H1 (cell line): ENCODE measurements around the gene C19orf67. TPM values are rescaled to one million over a fixed set of nuclear protein-coding genes. Genes with fewer than 3 reads are reported as not detected.

ENCODE experiments used
- CTCF ChIA-PET: fragments of 300-600 bp; sonication (Branson Sonifier 250); formaldehyde crosslinking; loops from one replicate; lab custom pipeline; 2021; ENCODE audit not compliant: partially characterized antibody; lab: Charles Lee
- POLR2A ChIA-PET: fragments of 300-600 bp; sonication (Branson Sonifier 250); formaldehyde crosslinking; loops from one replicate; lab custom pipeline; 2021; ENCODE audit warnings: inconsistent platforms; ENCODE audit not compliant: partially characterized antibody; lab: Charles Lee
- DNase-seq, 2 experiments: peaks; one replicate each; pipeline versions ENCODE4 v3.0.0 to v3.0.0-alpha.2; 2010 to 2022; ENCODE audit warnings: low spot score in 2 of 2, low read depth in 1 of 2, mixed read lengths in 1 of 2
- FAIRE-seq: peaks from 2 replicates; lab custom pipeline; 2011; peaks lifted over from hg19 to GRCh38; lab: Jason Lieb, UNC
- H2AFZ ChIP-seq: 2 replicates; pipeline ENCODE4 v1.8.1; 2012; ENCODE audit warnings: low read length, inconsistent platforms
- H2AK5ac ChIP-seq: 2 replicates; pipeline ENCODE4 v1.6.1; 2013; ENCODE audit warnings: low read depth, low read length
- H2BK120ac ChIP-seq: replicated peaks from 2 replicates; pipeline ENCODE3; 2013; ENCODE audit warnings: low read depth, low read length, inconsistent platforms
- H2BK12ac ChIP-seq: 2 replicates; pipeline ENCODE4 v1.6.1; 2013; ENCODE audit warnings: low read depth, low read length
- H2BK15ac ChIP-seq: 2 replicates; pipeline ENCODE4 v1.6.1; 2013; ENCODE audit warnings: low read length
- H2BK20ac ChIP-seq: 2 replicates; pipeline ENCODE4 v1.6.1; 2013; ENCODE audit warnings: low read length
- H2BK5ac ChIP-seq: 2 replicates; pipeline ENCODE4 v1.6.1; 2013; ENCODE audit warnings: low read depth, low read length
- H3K14ac ChIP-seq: 2 replicates; pipeline ENCODE4 v1.6.1; 2013; ENCODE audit warnings: inconsistent platforms; ENCODE audit not compliant: insufficient read length
- H3K18ac ChIP-seq: 2 replicates; pipeline ENCODE4 v1.6.1; 2013; ENCODE audit warnings: low read length; ENCODE audit errors: extremely low read depth
- H3K23ac ChIP-seq: 2 replicates; pipeline ENCODE4 v1.6.1; 2013; ENCODE audit warnings: inconsistent platforms; ENCODE audit not compliant: insufficient read length
- H3K23me2 ChIP-seq: 2 replicates; pipeline ENCODE4 v1.6.1; 2013; ENCODE audit warnings: low read depth, low read length
- H3K27ac ChIP-seq: 2 replicates; pipeline ENCODE4 v1.6.1; 2011; ENCODE audit warnings: low read depth, low read length, inconsistent platforms
- H3K27me3 ChIP-seq, 4 experiments: replicated peaks in 1 of 4; 1 replicate in 1 of 4; 2 replicates in 3 of 4; pipeline versions ENCODE4 v1.6.1 to v1.8.1; 2011 to 2013; ENCODE audit warnings: low read length in 3 of 4, mild to moderate bottlenecking in 3 of 4, inconsistent platforms in 2 of 4, mixed read lengths in 2 of 4, moderate library complexity in 1 of 4; ENCODE audit not compliant: control insufficient read depth in 3 of 4, insufficient read depth in 3 of 4; ENCODE audit errors: extremely low read depth in 1 of 4
- H3K36me3 ChIP-seq, 4 experiments: 2 replicates each; pipeline versions ENCODE4 v1.6.1 to v1.8.1; 2011 to 2013; ENCODE audit warnings: mild to moderate bottlenecking in 4 of 4, low read length in 3 of 4, moderate library complexity in 2 of 4, control low read depth in 1 of 4, inconsistent platforms in 1 of 4; ENCODE audit not compliant: insufficient read depth in 4 of 4, control insufficient read depth in 2 of 4
- H3K4ac ChIP-seq: replicated peaks from 2 replicates; pipeline ENCODE3; 2013; ENCODE audit warnings: low read length, low read depth, mixed read lengths, inconsistent platforms; ENCODE audit not compliant: insufficient read length
- H3K4me1 ChIP-seq, 4 experiments: replicated peaks in 1 of 4; 1 replicate in 1 of 4; 2 replicates in 3 of 4; pipeline versions ENCODE4 v1.6.1 to v1.8.1; 2011 to 2013; ENCODE audit warnings: low read length in 3 of 4, inconsistent platforms in 2 of 4, mixed read lengths in 1 of 4; ENCODE audit not compliant: insufficient read depth in 4 of 4, control insufficient read depth in 3 of 4
- H3K4me2 ChIP-seq, 2 experiments: 2 replicates each; pipeline versions ENCODE4 v1.6.1 to v1.8.1; 2011 to 2013; ENCODE audit warnings: low read depth in 2 of 2, low read length in 2 of 2, control low read depth in 1 of 2, inconsistent platforms in 1 of 2, mild to moderate bottlenecking in 1 of 2; ENCODE audit not compliant: insufficient read depth in 1 of 2
- H3K4me3 ChIP-seq, 4 experiments: fragments of 200-600, 300-600 bp in 1 of 4; sonication (generic), shearing (Covaris generic), sonication (Bioruptor Twin) in 1 of 4; 2 replicates each; pipeline versions ENCODE4 v1.5.1 to v1.8.1; 2011 to 2016; ENCODE audit warnings: low read length in 4 of 4, low read depth in 3 of 4, control low read depth in 2 of 4, inconsistent platforms in 2 of 4, mild to moderate bottlenecking in 2 of 4, mixed read lengths in 1 of 4, moderate library complexity in 1 of 4; ENCODE audit not compliant: insufficient read depth in 2 of 4; ENCODE audit errors: extremely low read depth in 1 of 4
- H3K56ac ChIP-seq: replicated peaks from 2 replicates; pipeline ENCODE3; 2013; ENCODE audit warnings: low read depth, mild to moderate bottlenecking, mixed read lengths, low read length, inconsistent platforms; ENCODE audit not compliant: insufficient read length
- H3K79me1 ChIP-seq: 2 replicates; pipeline ENCODE4 v1.6.1; 2013; ENCODE audit warnings: low read depth, low read length, control low read depth
- H3K79me2 ChIP-seq, 2 experiments: 2 replicates each; pipeline versions ENCODE4 v1.6.1 to v1.8.1; 2012 to 2013; ENCODE audit warnings: low read length in 2 of 2, mild to moderate bottlenecking in 2 of 2, inconsistent platforms in 1 of 2; ENCODE audit not compliant: insufficient read depth in 2 of 2, control insufficient read depth in 1 of 2
- H3K9ac ChIP-seq, 4 experiments: replicated peaks in 1 of 4; 1 replicate in 1 of 4; 2 replicates in 3 of 4; pipeline versions ENCODE4 v1.6.1 to v1.8.1; 2011 to 2013; ENCODE audit warnings: low read depth in 3 of 4, low read length in 3 of 4, control low read depth in 2 of 4, mild to moderate bottlenecking in 2 of 4, moderate library complexity in 2 of 4, inconsistent platforms in 1 of 4; ENCODE audit errors: extremely low read depth in 1 of 4
- H3K9me3 ChIP-seq, 2 experiments: 2 replicates each; pipeline versions ENCODE4 v1.6.1 to v1.8.1; 2012 to 2013; ENCODE audit warnings: mild to moderate bottlenecking in 2 of 2, moderate library complexity in 2 of 2, control low read depth in 1 of 2, inconsistent platforms in 1 of 2, low read depth in 1 of 2, low read length in 1 of 2, mixed read lengths in 1 of 2; ENCODE audit not compliant: insufficient read depth in 2 of 2
- H4K20me1 ChIP-seq, 2 experiments: replicated peaks in 1 of 2; 2 replicates each; pipeline versions ENCODE3 to v1.8.1; 2011 to 2013; ENCODE audit warnings: inconsistent platforms in 2 of 2, low read length in 2 of 2, mild to moderate bottlenecking in 1 of 2; ENCODE audit not compliant: insufficient read depth in 2 of 2, control insufficient read depth in 1 of 2
- H4K5ac ChIP-seq: 2 replicates; pipeline ENCODE4 v1.6.1; 2013; ENCODE audit warnings: low read length, low read depth, mixed read lengths, inconsistent platforms; ENCODE audit not compliant: insufficient read length
- H4K8ac ChIP-seq: 2 replicates; pipeline ENCODE4 v1.8.0; 2013; ENCODE audit warnings: mild to moderate bottlenecking, moderate library complexity, low read length, inconsistent platforms; ENCODE audit not compliant: insufficient read depth; ENCODE audit errors: extremely low read depth
- H4K91ac ChIP-seq: replicated peaks from 2 replicates; pipeline ENCODE3; 2013; ENCODE audit warnings: low read length, mixed read lengths, inconsistent platforms; ENCODE audit not compliant: insufficient read length
- TAF1 ChIP-seq: IDR thresholded peaks from 2 replicates; pipeline ENCODE4 v1.6.1; 2011; ENCODE audit warnings: mild to moderate bottlenecking, low read depth, low read length
- USF2 ChIP-seq: IDR thresholded peaks from 2 replicates; pipeline ENCODE4 v1.6.1; 2011; ENCODE audit warnings: low read length, improper control_type of control experiment
- WGBS, 2 experiments: shearing (Covaris generic) in 1 of 2; methylation state at CpG; one replicate each; pipeline versions ENCODE4 v1.1.6 to v1.1.7; 2013 to 2015; ENCODE audit warnings: low lambda C conversion rate in 2 of 2, mixed read lengths in 2 of 2, inconsistent platforms in 1 of 2, low coverage in 1 of 2, missing lambda C conversion rate in 1 of 2; ENCODE audit not compliant: insufficient replicate concordance in 2 of 2, insufficient coverage in 1 of 2, insufficient read length in 1 of 2; ENCODE audit errors: extremely low coverage in 1 of 2, missing lambda C conversion rate in 1 of 2; 5-methylcytosine and 5-hydroxymethylcytosine counted together
- polyA plus RNA-seq, 7 experiments: library from polyadenylated mRNA; depleted of rRNA in 3 of 7; stranded (reverse) in 5 of 7; unstranded in 2 of 7; fragments of >200 nt in 5 of 7; fragments of 200-250 nt in 2 of 7; gene quantifications; 1 replicate in 5 of 7; 2 replicates in 1 of 7; 4 replicates in 1 of 7; pipeline versions ENCODE4 v1.2.1 to v1.2.3, GENCODE V29; 2011 to 2013; ENCODE audit warnings: missing spikeins in 2 of 7, mixed read lengths in 2 of 7
- total RNA-seq: library from RNA; stranded (reverse); fragmentation: NEBNext Ultra II Directional; extraction: Animal tissue kit (Norgen Biotek cat#: 25700); gene quantifications from 2 replicates; pipeline ENCODE4 v1.2.1, GENCODE V29; 2021

C19orf67 gene
- total and polyA plus RNA-seq, 2 of the 8 experiments (the other 6 are each of a cell fraction or from before 2014, with no cell fraction given): 0.12 TPM; not detected in 1

- no peaks in the 10 kb centered on the region for H3K79me2 ChIP-seq
- CTCF ChIA-PET: interaction anchor here (0.6 to 5.3 kb wide), 7 partner anchors 8 to 48 kb away, joined by 3 to 40 read pairs (median 3); a partner anchor contains a TSS
- H2BK120ac ChIP-seq: no peak overlapping the region
- H2BK15ac ChIP-seq: no peak overlapping the region
- H3K4ac ChIP-seq: no peak overlapping the region
- H3K14ac ChIP-seq: no peak overlapping the region
- DNase-seq (no peak), FAIRE-seq (no peak)
- H2BK5ac ChIP-seq: no peak overlapping the region
- POLR2A ChIA-PET: interaction anchor here (1.2 to 2.1 kb wide), 4 partner anchors 9 to 24 kb away, joined by 3 to 6 read pairs (median 4); a partner anchor contains a TSS
- H3K56ac ChIP-seq: no peak overlapping the region
- no peaks in the 10 kb centered on the region for H3K27me3 ChIP-seq
- no peak overlapping the region for H2BK20ac ChIP-seq
- peaks cover 0 to 4% of the 10 kb centered on the region in 2 experiments for H4K20me1 ChIP-seq
- no peak overlapping the region for H2BK12ac ChIP-seq
- H3K79me1 ChIP-seq: no peaks in the 10 kb centered on the region
- no peak overlapping the region for H3K9ac ChIP-seq
- no peaks in the 10 kb centered on the region for H3K4me1 ChIP-seq
- H4K8ac ChIP-seq: no peak overlapping the region
- H3K18ac ChIP-seq: no peak overlapping the region
- no peaks in the 10 kb centered on the region for H3K9me3 ChIP-seq
- no peak overlapping the region for H3K4me2 ChIP-seq
- no peak overlapping the region for H4K91ac ChIP-seq
- H4K5ac ChIP-seq: no peak overlapping the region
- H3K27ac ChIP-seq: no peak overlapping the region
- H3K36me3 ChIP-seq: no peaks in the 10 kb centered on the region
- H2AK5ac ChIP-seq: no peak overlapping the region
- 88% methylated on average over 11 of the region's 11 CpGs; no CpG with 5 or more reads in 1 of the 2 experiments for WGBS, 2 experiments
- H3K23ac ChIP-seq: no peak overlapping the region
- TF ChIP-seq USF2 (no peak), TAF1 (no peak)
- no peak overlapping the region for H3K4me3 ChIP-seq
- H2AFZ ChIP-seq: no peak overlapping the region
- no peaks in the 10 kb centered on the region for H3K23me2 ChIP-seq
These were observed 16.6 kb upstream of the C19orf67 start for GRCh38 chr19:14102102-14102696.
